ENCODE measurements around the gene KCNAB1.

Gene KCNAB1

DNA sequence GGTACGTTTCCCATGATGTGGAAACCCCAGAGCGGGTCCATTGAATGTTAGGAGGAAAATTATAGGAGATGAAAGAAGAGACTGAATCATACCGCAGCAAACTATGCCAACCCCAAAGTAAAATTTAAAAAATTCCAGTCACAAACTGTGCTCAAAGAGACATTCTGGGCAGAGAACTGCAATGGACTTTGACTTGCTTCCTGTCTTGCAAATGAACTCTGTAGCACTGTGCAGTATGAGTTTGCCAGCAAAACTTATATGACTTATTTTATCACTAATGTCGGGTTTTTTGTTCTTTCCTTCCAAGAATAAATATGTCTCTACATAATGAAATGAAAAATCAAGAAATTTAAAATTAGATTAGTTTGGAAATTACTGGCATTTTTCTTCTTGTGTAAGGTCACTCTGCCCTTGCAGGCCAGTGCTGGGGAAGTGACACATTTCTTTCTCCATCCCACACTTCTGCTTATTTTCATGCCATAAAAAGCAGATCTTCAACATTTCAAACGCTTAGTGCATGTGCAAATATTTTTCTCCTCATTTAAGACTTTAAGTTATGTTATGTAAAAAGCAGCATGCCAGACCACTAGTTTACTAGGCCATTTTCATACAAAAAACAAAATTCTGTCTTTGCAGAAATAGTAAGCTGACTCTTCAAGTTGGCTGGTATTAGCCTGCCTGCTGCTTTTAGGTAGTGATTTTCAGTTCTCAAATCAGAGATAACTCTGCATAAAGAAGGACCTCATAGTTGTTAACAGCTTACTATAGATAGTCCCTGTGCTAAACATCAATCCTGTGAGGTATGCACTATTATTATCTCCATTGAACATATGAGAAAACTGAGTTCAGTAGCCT is 466.8 kb downstream of the KCNAB1 start:
- no peak for DNase-seq

DNA sequence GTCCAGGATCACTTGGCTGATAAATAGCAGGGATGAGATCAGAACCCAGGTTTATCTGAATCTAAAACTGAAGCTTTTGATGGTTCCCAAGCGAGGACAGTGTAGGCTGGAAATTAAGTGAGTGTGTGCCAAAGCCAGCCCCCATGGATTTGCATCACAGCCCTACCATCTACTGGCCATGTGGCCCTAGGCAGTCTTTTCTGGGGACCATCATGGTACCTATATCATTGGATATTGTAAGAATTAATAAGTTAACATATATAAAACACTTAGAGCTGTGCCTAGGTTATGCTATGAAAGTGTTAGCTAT is 467.3 kb downstream of the KCNAB1 start:
- DNase-seq: no peak

Measured in NCI-H1048 (cell line).